ENCODE results near the gene CALN1.

GRCh38 chr7:71731740-71732139, 680.4 kb downstream of the CALN1 start:
- TF ChIP-seq CTCF (IDR thresholded peaks at IDR 0.05) (no peak), POLR2A (IDR thresholded peaks at IDR 0.05) (no peak)

Measured in ovary (tissue), 3 donors.